ENCODE measurements around the gene RCAN1. TPM values are rescaled to one million over a fixed set of nuclear protein-coding genes. Genes with fewer than 3 reads are reported as not detected.
A peak's percentile ranks its signal among the peaks of the same experiment; 100 is the strongest.

The RCAN1 gene
- total and polyA plus RNA-seq, 2 of the 13 experiments (the other 11 are each of a cell fraction or from before 2014, with no cell fraction given): 9.4 to 34.1 TPM

DNA sequence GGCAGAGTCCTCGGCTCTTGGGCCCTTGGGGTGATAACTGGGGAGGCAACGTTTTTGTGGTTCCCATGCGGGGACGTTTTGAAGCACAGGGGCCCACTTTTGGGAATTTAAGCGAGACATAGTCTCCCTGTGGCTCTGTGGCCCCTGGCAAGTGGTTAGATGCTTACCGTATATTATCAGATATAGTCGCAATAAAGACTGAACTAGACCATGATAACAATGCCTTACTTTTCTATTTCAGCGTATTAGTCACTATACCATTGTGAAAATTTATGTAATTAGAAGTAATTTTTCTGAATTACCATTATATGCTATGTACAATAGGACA, 538 bp upstream of the RCAN1 start (continued):
- TF ChIP-seq PHF8 (CRISPR knock-in tag; IDR thresholded peaks at IDR 0.05): peak; percentile 39; the same call in 1 of the 2 replicates
- TF ChIP-seq HOXD1 (CRISPR knock-in tag; IDR thresholded peaks at IDR 0.05): no peak
- TF ChIP-seq, protein P1, sequence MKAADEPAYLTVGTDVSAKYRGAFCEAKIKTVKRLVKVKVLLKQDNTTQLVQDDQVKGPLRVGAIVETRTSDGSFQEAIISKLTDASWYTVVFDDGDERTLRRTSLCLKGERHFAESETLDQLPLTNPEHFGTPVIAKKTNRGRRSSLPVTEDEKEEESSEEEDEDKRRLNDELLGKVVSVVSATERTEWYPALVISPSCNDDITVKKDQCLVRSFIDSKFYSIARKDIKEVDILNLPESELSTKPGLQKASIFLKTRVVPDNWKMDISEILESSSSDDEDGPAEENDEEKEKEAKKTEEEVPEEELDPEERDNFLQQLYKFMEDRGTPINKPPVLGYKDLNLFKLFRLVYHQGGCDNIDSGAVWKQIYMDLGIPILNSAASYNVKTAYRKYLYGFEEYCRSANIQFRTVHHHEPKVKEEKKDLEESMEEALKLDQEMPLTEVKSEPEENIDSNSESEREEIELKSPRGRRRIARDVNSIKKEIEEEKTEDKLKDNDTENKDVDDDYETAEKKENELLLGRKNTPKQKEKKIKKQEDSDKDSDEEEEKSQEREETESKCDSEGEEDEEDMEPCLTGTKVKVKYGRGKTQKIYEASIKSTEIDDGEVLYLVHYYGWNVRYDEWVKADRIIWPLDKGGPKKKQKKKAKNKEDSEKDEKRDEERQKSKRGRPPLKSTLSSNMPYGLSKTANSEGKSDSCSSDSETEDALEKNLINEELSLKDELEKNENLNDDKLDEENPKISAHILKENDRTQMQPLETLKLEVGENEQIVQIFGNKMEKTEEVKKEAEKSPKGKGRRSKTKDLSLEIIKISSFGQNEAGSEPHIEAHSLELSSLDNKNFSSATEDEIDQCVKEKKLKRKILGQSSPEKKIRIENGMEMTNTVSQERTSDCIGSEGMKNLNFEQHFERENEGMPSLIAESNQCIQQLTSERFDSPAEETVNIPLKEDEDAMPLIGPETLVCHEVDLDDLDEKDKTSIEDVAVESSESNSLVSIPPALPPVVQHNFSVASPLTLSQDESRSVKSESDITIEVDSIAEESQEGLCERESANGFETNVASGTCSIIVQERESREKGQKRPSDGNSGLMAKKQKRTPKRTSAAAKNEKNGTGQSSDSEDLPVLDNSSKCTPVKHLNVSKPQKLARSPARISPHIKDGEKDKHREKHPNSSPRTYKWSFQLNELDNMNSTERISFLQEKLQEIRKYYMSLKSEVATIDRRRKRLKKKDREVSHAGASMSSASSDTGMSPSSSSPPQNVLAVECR (CRISPR knock-in tag; IDR thresholded peaks at IDR 0.05; ENCODE audit: borderline replicate concordance): no peak
- no peak for TF ChIP-seq FOXK1 (CRISPR knock-in tag; IDR thresholded peaks at IDR 0.05; ENCODE audit: borderline replicate concordance, low read depth)
- TF ChIP-seq ZNF569 (CRISPR knock-in tag; IDR thresholded peaks at IDR 0.05; ENCODE audit: borderline replicate concordance): no peak
- TF ChIP-seq, protein P2, sequence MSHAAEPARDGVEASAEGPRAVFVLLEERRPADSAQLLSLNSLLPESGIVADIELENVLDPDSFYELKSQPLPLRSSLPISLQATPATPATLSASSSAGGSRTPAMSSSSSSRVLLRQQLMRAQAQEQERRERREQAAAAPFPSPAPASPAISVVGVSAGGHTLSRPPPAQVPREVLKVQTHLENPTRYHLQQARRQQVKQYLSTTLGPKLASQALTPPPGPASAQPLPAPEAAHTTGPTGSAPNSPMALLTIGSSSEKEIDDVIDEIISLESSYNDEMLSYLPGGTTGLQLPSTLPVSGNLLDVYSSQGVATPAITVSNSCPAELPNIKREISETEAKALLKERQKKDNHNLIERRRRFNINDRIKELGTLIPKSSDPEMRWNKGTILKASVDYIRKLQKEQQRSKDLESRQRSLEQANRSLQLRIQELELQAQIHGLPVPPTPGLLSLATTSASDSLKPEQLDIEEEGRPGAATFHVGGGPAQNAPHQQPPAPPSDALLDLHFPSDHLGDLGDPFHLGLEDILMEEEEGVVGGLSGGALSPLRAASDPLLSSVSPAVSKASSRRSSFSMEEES (CRISPR knock-in tag; IDR thresholded peaks at IDR 0.05): no peak
- no peak for TF ChIP-seq HNRNPH1 (optimal IDR thresholded peaks at IDR 0.05; ENCODE audit: low read depth, low read length)
- TF ChIP-seq MIER3 (CRISPR knock-in tag; IDR thresholded peaks at IDR 0.05; ENCODE audit: borderline replicate concordance): 0 out of 2 replicates have a peak, but pooled peaks have one; percentile 2
- TF ChIP-seq MAFK (conservative IDR thresholded peaks at IDR 0.05 in 1 of 2, IDR thresholded peaks at IDR 0.05 in 1 of 2; ENCODE audit: low read length in 2 of 2): no peak
- no peak for TF ChIP-seq ZSCAN29 (CRISPR knock-in tag; conservative IDR thresholded peaks at IDR 0.05)
- TF ChIP-seq, protein P3, sequence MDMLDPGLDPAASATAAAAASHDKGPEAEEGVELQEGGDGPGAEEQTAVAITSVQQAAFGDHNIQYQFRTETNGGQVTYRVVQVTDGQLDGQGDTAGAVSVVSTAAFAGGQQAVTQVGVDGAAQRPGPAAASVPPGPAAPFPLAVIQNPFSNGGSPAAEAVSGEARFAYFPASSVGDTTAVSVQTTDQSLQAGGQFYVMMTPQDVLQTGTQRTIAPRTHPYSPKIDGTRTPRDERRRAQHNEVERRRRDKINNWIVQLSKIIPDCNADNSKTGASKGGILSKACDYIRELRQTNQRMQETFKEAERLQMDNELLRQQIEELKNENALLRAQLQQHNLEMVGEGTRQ (IDR thresholded peaks at IDR 0.05; ENCODE audit: low read depth, low read length): no peak
- TF ChIP-seq, protein P3 (CRISPR knock-in tag; IDR thresholded peaks at IDR 0.05; ENCODE audit: borderline replicate concordance): peak; percentile 77; the same call in 1 of the 2 replicates
- TF ChIP-seq, protein P4, sequence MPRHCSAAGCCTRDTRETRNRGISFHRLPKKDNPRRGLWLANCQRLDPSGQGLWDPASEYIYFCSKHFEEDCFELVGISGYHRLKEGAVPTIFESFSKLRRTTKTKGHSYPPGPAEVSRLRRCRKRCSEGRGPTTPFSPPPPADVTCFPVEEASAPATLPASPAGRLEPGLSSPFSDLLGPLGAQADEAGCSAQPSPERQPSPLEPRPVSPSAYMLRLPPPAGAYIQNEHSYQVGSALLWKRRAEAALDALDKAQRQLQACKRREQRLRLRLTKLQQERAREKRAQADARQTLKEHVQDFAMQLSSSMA (CRISPR knock-in tag; IDR thresholded peaks at IDR 0.05): no peak
- TF ChIP-seq, protein P5, sequence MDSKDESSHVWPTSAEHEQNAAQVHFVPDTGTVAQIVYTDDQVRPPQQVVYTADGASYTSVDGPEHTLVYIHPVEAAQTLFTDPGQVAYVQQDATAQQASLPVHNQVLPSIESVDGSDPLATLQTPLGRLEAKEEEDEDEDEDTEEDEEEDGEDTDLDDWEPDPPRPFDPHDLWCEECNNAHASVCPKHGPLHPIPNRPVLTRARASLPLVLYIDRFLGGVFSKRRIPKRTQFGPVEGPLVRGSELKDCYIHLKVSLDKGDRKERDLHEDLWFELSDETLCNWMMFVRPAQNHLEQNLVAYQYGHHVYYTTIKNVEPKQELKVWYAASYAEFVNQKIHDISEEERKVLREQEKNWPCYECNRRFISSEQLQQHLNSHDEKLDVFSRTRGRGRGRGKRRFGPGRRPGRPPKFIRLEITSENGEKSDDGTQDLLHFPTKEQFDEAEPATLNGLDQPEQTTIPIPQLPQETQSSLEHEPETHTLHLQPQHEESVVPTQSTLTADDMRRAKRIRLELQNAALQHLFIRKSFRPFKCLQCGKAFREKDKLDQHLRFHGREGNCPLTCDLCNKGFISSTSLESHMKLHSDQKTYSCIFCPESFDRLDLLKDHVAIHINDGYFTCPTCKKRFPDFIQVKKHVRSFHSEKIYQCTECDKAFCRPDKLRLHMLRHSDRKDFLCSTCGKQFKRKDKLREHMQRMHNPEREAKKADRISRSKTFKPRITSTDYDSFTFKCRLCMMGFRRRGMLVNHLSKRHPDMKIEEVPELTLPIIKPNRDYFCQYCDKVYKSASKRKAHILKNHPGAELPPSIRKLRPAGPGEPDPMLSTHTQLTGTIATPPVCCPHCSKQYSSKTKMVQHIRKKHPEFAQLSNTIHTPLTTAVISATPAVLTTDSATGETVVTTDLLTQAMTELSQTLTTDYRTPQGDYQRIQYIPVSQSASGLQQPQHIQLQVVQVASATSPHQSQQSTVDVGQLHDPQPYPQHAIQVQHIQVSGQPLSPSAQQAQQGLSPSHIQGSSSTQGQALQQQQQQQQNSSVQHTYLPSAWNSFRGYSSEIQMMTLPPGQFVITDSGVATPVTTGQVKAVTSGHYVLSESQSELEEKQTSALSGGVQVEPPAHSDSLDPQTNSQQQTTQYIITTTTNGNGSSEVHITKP (CRISPR knock-in tag; IDR thresholded peaks at IDR 0.05; ENCODE audit: low read depth): 0 out of 2 replicates have a peak, but pooled peaks have one; percentile 1

Data from HepG2 (cell line).